Loucy (cell line): ENCODE results near the gene FRMD4A.

Source experiments
- EZH2phosphoT487 ChIP-seq: fragments of 200-600 bp; IDR thresholded peaks from 2 replicates; pipeline ENCODE4 v1.6.1; 2018; ENCODE audit warnings: antibody characterized with exemption, mild to moderate bottlenecking, moderate library complexity, borderline replicate concordance
- TF ChIP-seq, protein P1 (sequence below): fragments of 200-600 bp; sonication (generic); conservative IDR thresholded peaks from 2 replicates; pipeline ENCODE4 v1.5.1; 2014; ENCODE audit warnings: mild to moderate bottlenecking, antibody characterized with exemption, low read length

DNA sequence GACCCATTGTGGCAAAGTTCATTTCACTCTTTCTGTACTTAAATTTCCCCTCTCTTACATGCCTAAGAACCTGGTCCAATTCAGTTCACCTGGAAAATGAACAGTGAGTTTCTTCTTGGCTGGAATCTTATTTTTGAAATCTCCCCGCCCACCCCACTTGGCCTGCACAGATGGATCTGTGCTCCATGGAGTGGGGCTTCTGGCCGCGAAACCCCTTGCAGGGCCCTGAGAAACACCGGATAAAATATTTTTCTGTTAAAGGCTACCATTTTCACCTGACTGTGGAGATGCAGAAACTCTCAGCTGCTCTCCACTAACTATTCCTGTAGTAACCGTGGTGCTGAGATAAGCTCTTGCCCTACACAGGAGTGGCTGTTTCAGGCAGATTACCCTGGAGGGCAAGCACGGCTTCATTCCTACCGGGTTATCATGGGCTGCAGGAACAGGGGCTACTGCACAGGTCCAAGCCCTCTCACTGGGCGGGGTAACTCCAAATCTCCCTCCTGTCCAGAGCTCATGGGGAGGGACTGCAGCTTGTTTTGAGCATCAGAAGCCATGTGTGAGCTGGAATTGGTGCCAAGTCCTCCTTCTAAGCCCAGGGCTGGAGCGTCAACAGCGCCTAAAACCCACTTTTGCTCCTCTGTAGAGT is 625.1 kb downstream of the FRMD4A start:
- TF ChIP-seq, protein P1, sequence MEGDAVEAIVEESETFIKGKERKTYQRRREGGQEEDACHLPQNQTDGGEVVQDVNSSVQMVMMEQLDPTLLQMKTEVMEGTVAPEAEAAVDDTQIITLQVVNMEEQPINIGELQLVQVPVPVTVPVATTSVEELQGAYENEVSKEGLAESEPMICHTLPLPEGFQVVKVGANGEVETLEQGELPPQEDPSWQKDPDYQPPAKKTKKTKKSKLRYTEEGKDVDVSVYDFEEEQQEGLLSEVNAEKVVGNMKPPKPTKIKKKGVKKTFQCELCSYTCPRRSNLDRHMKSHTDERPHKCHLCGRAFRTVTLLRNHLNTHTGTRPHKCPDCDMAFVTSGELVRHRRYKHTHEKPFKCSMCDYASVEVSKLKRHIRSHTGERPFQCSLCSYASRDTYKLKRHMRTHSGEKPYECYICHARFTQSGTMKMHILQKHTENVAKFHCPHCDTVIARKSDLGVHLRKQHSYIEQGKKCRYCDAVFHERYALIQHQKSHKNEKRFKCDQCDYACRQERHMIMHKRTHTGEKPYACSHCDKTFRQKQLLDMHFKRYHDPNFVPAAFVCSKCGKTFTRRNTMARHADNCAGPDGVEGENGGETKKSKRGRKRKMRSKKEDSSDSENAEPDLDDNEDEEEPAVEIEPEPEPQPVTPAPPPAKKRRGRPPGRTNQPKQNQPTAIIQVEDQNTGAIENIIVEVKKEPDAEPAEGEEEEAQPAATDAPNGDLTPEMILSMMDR: no peak
- no peak for TF ChIP-seq EZH2phosphoT487
